Karpas-422 (cell line): ENCODE results near the gene GAK. TPM values are rescaled to one million over a fixed set of nuclear protein-coding genes. Genes with fewer than 3 reads are reported as not detected.

Source experiments
- DNase-seq: peaks from one replicate; pipeline ENCODE4 v3.0.0-alpha.2; 2015
- H2AFZ ChIP-seq: fragments of 200-600 bp; sonication (generic); 2 replicates; pipeline ENCODE4 v1.6.1; 2014; ENCODE audit warnings: antibody characterized with exemption, low read length, mixed read lengths
- H3K27ac ChIP-seq: fragments of 200-600 bp; sonication (generic); 2 replicates; pipeline ENCODE4 v1.5.1; 2014; ENCODE audit warnings: mild to moderate bottlenecking, low read length, moderate library complexity
- H3K27me3 ChIP-seq: fragments of 200-600 bp; sonication (generic); 2 replicates; pipeline ENCODE4 v1.6.1; 2014; ENCODE audit warnings: low read length, mixed read lengths
- H3K36me3 ChIP-seq: fragments of 200-600 bp; sonication (generic); 2 replicates; pipeline ENCODE4 v1.6.1; 2014; ENCODE audit warnings: low read length, mixed read lengths; ENCODE audit not compliant: insufficient read depth
- H3K4me1 ChIP-seq: fragments of 200-600 bp; sonication (generic); 2 replicates; pipeline ENCODE4 v1.6.1; 2014; ENCODE audit warnings: mild to moderate bottlenecking, low read length, mixed read lengths
- H3K4me2 ChIP-seq: fragments of 200-600 bp; sonication (generic); 2 replicates; pipeline ENCODE4 v1.6.1; 2014; ENCODE audit warnings: low read length, low read depth, mild to moderate bottlenecking; ENCODE audit not compliant: poor library complexity, severe bottlenecking
- H3K4me3 ChIP-seq: fragments of 200-600 bp; sonication (generic); 2 replicates; pipeline ENCODE4 v1.5.1; 2014; ENCODE audit warnings: mild to moderate bottlenecking, antibody characterized with exemption, low read length, mixed read lengths
- H3K79me2 ChIP-seq: fragments of 200-600 bp; sonication (generic); 2 replicates; pipeline ENCODE4 v1.6.1; 2014; ENCODE audit warnings: mild to moderate bottlenecking, low read length, mixed read lengths
- H3K9ac ChIP-seq: fragments of 200-600 bp; sonication (generic); 2 replicates; pipeline ENCODE4 v1.6.0; 2014; ENCODE audit warnings: low read length
- H3K9me2 ChIP-seq: fragments of 200-600 bp; sonication (generic), shearing (Covaris generic); replicated peaks from 2 replicates; pipeline ENCODE4 v1.6.0; 2014; ENCODE audit warnings: mild to moderate bottlenecking, low read length, moderate library complexity; ENCODE audit not compliant: insufficient read depth
- H3K9me3 ChIP-seq: fragments of 300-700, 200-600 bp; sonication (generic); 2 replicates; pipeline ENCODE4 v1.6.1; 2014; ENCODE audit warnings: low read length, mixed read lengths
- H4K20me1 ChIP-seq: fragments of 200-600 bp; sonication (generic); 2 replicates; pipeline ENCODE4 v1.6.1; 2014; ENCODE audit warnings: mild to moderate bottlenecking, antibody characterized with exemption, low read length, low read depth; ENCODE audit not compliant: insufficient read depth
- total RNA-seq: library from RNA; depleted of rRNA; stranded (reverse); fragments of >200 nt; shearing (Covaris generic); gene quantifications from 2 replicates; pipeline ENCODE4 v1.2.3, GENCODE V29; 2014; ENCODE audit warnings: low replicate concordance

Gene GAK
- total RNA-seq, 1 experiment from 2014 or later = 48.8 TPM

DNA sequence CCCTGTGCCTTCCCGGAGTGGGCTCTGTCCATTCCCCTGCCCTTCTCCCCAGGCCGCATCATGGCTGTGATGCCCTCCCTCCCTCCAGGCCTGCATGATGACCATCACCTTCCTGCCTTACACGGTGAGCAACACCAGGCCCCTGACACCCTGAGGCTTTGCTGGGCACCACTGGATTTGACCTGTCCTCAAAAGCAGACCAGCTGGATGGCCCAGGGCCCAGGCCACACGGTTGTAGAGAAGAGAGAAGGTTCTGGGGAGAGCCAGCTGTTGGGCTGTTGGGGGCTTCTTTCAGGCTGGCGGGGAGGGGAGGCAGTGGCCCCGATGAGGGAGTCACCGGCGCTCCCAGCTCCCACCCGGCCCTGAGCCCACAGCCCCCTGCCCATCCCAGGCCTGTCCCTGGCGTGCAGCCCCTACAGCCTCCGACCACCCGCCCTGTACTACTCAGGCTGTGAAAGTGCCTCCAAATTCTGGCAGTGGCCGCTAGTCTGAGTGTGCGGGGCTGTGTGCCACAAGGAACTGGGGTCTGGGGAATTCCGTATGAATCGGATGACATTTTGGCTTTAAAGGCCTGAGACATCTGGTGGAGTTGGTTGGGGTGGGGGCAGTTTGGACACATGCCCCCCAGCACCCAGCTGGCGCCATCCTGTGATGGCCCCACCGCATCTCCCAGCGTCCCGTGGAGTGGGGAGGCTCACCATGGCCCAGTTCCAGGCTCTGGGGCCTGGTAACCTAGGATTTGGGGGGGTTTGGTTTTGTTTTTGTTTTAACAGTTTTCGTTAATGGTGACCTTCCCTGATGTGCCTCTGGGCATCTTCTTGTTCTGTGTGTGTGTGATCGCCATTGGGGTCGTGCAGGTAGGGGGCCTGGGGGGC lies 19.7 kb upstream of the GAK start:
- H3K9me2 ChIP-seq = no peaks in the 10 kb centered on the region
- H3K4me2 ChIP-seq = no peak overlapping the region
- H3K27me3 ChIP-seq = no peaks in the 10 kb centered on the region
- H3K9me3 ChIP-seq = no peaks in the 10 kb centered on the region
- H3K4me1 ChIP-seq = no peaks in the 10 kb centered on the region
- H2AFZ ChIP-seq = no peak overlapping the region
- H3K79me2 ChIP-seq = no peaks in the 10 kb centered on the region
- no peak overlapping the region for H3K4me3 ChIP-seq
- H3K9ac ChIP-seq = no peak overlapping the region
- no peak for DNase-seq
- H3K36me3 ChIP-seq = no peaks in the 10 kb centered on the region
- peaks cover 5% of the 10 kb centered on the region; the same call in 1 of the 2 replicates for H4K20me1 ChIP-seq
- no peak overlapping the region for H3K27ac ChIP-seq

DNA sequence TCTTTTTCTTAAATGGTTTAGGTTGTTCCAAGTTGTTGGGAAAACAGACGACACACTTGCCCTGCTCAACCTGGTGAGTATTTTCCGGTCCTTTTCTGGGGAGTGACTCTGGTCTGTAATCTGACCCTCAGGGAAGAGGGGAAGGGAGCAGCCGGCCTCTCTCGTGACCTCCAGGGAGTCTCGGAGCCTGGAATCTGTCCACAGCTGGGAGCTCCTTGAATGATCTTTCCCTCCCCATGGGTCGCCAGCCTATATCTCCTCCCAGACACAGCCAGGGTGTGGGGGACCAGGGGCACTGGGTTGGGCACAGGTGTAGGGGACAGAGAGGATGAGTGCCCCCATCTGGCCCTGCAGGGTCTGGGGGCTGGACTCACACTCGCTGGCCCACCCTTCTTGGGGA lies 19.1 kb upstream of the GAK start:
- H4K20me1 ChIP-seq = peaks cover 5% of the 10 kb centered on the region; the same call in 1 of the 2 replicates
- H3K27ac ChIP-seq = no peak overlapping the region
- H3K9me2 ChIP-seq = no peaks in the 10 kb centered on the region
- H3K9me3 ChIP-seq = no peaks in the 10 kb centered on the region
- no peak overlapping the region for H3K4me3 ChIP-seq
- H3K4me2 ChIP-seq = no peak overlapping the region
- H3K79me2 ChIP-seq = no peaks in the 10 kb centered on the region
- no peak overlapping the region for H2AFZ ChIP-seq
- no peak for DNase-seq
- H3K4me1 ChIP-seq = no peaks in the 10 kb centered on the region
- H3K9ac ChIP-seq = no peak overlapping the region
- no peaks in the 10 kb centered on the region for H3K27me3 ChIP-seq
- H3K36me3 ChIP-seq = no peaks in the 10 kb centered on the region

DNA sequence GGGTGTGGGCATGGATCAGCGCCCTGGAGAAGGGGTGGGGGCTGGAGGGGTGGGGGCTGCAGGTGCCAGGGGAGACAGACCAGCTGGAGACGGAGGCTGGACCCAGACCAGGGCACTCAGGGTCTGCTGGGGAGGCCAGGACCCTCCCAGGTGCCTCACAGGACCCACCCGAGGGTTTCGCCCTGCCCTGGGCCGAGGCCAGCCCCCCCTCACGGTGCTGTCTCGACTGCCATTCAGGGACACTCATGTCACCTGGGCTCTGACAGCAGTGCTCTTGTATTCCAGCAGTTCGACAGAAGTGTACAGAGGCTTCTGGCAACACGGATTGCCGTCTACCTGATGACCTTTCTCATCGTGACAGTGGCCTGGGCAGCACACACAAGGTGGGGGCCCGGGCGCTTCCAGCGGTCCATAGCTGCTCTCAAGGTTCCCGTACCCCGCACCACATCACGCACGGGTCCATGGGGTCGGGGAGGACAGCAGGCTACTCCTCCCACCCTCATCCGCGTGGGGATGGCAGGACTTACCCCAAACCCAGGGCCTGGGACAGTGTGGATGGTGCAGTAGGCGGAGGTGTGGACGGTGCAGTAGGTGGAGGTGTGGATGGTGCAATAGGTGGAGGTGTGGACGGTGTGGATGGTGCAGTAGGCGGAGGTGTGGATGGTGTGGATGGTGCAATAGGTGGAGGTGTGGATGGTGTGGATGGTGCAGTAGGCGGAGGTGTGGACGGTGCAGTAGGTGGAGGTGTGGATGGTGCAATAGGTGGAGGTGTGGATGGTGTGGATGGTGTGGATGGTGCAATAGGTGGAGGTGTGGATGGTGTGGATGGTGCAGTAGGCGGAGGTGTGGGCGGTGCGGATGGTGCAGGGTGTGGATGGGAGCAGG lies 18.3 kb upstream of the GAK start:
- Histone ChIP-seq H3K36me3 (no peaks in the 10 kb centered on the region), H3K4me2 (no peak overlapping the region), H4K20me1 (peaks cover 5% of the 10 kb centered on the region; the same call in 1 of the 2 replicates), H3K9me2 (no peaks in the 10 kb centered on the region), H3K27ac (no peak overlapping the region), H3K9ac (no peak overlapping the region), H2AFZ (no peak overlapping the region), H3K4me1 (no peaks in the 10 kb centered on the region), H3K4me3 (no peak overlapping the region), H3K27me3 (no peaks in the 10 kb centered on the region), H3K79me2 (no peaks in the 10 kb centered on the region), H3K9me3 (no peaks in the 10 kb centered on the region)
- no peak for DNase-seq

DNA sequence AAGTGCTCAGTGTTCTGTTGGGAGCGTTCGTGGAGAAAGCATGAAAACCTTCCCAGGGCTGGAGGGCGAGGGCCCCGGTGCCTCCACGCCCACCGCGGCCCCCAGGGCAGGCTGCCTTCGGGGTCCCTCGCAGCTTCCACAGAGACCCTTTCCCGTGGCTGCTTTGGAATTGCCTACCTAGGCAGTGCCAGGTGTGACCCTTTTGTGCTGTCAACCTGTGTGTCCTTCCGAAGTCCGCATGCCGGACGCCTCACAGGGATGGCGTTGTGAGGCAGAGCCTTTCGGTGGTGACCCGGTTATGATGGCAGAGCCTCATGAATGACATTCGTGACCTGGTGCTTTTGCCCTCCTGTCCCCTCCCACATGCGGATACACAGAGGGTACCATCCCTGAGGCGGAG lies 17.5 kb upstream of the GAK start:
- no peak for DNase-seq
- Histone ChIP-seq H3K27ac (no peak overlapping the region), H3K4me1 (no peaks in the 10 kb centered on the region), H3K9me3 (no peaks in the 10 kb centered on the region), H3K36me3 (no peaks in the 10 kb centered on the region), H4K20me1 (peaks cover 5% of the 10 kb centered on the region; the same call in 1 of the 2 replicates), H2AFZ (no peak overlapping the region), H3K27me3 (no peaks in the 10 kb centered on the region), H3K4me2 (no peak overlapping the region), H3K9me2 (no peaks in the 10 kb centered on the region), H3K9ac (no peak overlapping the region), H3K4me3 (no peak overlapping the region), H3K79me2 (no peaks in the 10 kb centered on the region)

DNA sequence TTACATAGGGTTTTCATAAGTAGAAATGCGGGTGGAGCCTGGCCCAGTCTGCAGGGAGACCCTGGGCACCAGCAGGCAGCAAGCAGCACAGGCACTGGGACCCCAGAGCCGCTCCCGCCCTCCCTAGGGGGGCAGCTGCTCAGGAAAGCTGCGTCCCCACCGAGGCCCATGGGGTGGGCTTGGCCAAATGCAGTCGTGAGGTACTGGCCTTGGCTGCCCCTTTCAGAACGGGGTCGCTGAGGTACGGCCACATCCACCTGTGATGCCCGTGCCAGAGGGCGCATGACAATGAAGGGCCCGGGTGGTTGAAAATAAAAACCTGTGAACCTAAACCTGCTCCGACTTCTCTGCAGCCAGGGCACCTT lies 16.8 kb upstream of the GAK start:
- no peak overlapping the region for H2AFZ ChIP-seq
- H3K4me3 ChIP-seq = no peak overlapping the region
- no peaks in the 10 kb centered on the region for H3K9me2 ChIP-seq
- peaks cover 5% of the 10 kb centered on the region; the same call in 1 of the 2 replicates for H4K20me1 ChIP-seq
- no peak overlapping the region for H3K4me2 ChIP-seq
- no peak overlapping the region for H3K9ac ChIP-seq
- DNase-seq = no peak
- H3K9me3 ChIP-seq = no peaks in the 10 kb centered on the region
- H3K79me2 ChIP-seq = no peaks in the 10 kb centered on the region
- H3K4me1 ChIP-seq = no peaks in the 10 kb centered on the region
- H3K27ac ChIP-seq = no peak overlapping the region
- H3K36me3 ChIP-seq = no peaks in the 10 kb centered on the region
- no peaks in the 10 kb centered on the region for H3K27me3 ChIP-seq

DNA sequence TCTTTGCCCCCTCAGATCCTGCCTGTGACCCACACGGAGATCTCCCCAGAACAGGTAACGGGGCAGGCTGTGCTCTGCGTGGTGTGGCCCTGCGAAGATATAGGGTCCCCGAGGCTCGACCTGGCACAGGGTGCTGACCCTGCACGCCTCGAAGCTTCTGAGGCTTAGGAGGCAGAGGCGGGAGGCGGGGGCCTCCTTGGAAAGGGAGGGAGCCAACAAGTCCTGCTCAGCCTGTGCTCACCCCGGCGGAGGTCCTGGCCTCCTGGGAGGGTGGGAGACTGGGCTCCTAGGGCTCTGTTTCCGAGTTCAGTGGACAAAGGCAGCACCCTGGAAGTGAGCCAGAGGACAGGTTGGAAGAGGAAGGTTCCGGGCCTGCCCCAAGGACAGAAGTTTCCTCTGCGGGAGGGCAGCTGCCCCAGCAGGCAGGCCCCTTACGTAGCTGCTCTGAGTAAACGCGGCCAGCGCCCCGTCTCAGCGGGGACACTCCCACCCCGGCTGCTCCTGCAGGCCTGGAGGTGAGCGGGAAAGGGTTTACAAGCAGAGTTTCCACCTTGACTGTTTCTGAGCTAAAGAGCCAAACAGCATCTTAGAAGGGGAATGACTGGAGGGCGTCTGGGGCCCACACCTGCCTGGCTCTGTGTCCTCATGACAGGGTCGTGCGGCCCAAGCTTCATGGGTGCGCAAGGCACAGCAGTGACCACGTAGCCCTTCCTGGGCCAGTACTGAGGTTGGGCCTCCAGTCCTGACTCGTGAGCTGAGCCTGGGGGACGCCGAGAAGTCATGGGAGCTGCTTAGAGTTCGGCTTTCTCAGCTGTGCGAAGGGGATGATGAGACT lies 16.2 kb upstream of the GAK start:
- no peaks in the 10 kb centered on the region for H3K4me1 ChIP-seq
- DNase-seq = no peak
- no peak overlapping the region for H3K27ac ChIP-seq
- no peaks in the 10 kb centered on the region for H3K79me2 ChIP-seq
- H3K9ac ChIP-seq = no peak overlapping the region
- no peaks in the 10 kb centered on the region for H3K9me2 ChIP-seq
- peaks cover 5% of the 10 kb centered on the region; the same call in 1 of the 2 replicates for H4K20me1 ChIP-seq
- no peaks in the 10 kb centered on the region for H3K9me3 ChIP-seq
- H3K27me3 ChIP-seq = no peaks in the 10 kb centered on the region
- no peak overlapping the region for H2AFZ ChIP-seq
- H3K4me3 ChIP-seq = no peak overlapping the region
- no peaks in the 10 kb centered on the region for H3K36me3 ChIP-seq
- no peak overlapping the region for H3K4me2 ChIP-seq

DNA sequence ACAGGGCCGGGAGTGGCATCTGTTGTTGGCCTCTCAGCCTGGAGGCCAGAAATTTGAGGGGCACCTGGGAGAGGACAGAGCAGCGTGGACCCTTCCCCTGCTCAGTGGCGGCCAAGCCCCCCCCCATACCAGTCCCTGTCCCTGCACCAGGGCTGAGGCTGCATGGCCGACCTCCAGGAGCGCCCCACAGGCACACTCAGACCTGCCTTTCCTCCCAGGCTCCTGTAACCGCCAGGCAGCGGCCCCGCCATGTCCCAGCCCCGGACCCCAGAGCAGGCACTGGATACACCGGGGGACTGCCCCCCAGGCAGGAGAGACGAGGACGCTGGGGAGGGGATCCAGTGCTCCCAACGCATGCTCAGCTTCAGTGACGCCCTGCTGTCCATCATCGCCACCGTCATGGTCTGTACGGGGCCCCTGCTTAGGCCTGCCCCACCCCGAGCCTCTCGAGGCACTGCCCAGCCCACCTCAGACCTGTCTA lies 15.4 kb upstream of the GAK start:
- Histone ChIP-seq H3K27ac (no peak overlapping the region), H3K4me2 (no peak overlapping the region), H3K4me1 (no peaks in the 10 kb centered on the region), H3K9me2 (no peaks in the 10 kb centered on the region), H3K4me3 (no peak overlapping the region), H3K9ac (no peak overlapping the region), H3K36me3 (no peaks in the 10 kb centered on the region), H3K79me2 (no peaks in the 10 kb centered on the region), H3K27me3 (no peaks in the 10 kb centered on the region), H3K9me3 (no peaks in the 10 kb centered on the region), H4K20me1 (peaks cover 5% of the 10 kb centered on the region; the same call in 1 of the 2 replicates), H2AFZ (no peak overlapping the region)
- no peak for DNase-seq
